ENCODE results near the gene GRM1.

- TF ChIP-seq CTCF (IDR thresholded peaks at IDR 0.05) (no peak), POLR2A (IDR thresholded peaks at IDR 0.05) (no peak)
Measured at GRCh38 chr6:146312608-146313007, 283.7 kb downstream of the GRM1 start.
